Dedifferentiated amniotic fluid mesenchymal stem cell (primary cell): Measurements from ENCODE around the gene IFT20.
"Not testable (repeated sequence)": the region's sequence is repeated elsewhere in the genome, so short reads cannot be mapped to it uniquely, and the experiment has no call there.

Source experiments
- DNase-seq: peaks from one replicate; pipeline ENCODE4 v3.0.0-alpha.2; 2016; ENCODE audit errors: extremely low spot score

IFT20 gene

DNA sequence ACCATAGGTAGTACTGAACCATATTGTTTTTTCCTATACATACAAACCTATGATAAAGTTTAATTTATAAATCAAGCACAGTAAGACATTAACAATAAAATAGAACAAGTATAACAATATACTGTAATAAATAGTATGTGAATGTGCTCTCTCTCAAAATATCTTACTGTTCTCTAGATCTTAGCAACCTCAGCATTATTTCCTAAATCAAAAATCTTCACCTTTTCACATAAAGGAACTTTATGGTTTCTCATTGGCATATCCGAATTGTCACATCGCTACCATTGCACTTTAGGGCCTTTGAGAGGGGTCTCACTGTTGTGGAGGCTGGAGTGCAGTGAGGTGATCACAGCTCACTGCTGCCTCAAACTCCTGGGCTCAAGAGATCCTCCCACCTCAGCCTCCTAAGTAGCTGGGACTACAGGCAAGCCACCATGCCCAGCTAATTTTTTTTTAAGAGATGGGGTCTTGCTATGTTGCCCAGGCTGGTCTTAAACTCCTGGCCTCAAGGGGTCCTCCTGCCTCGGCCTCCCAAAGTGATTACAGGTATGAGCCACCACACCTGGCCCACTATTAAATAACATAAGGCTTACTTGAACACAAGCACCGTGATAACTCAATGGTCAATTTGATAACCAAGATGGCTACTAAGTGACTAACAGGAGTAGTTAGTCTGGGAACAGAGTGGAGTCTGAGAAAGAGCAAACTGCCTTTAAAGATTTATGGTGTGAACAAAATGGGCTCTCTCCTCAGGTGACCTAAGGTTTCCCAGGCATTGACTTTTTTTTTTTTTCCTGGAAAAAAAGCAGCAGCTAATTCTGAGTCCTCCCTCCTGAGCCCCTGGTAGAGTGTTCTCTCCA lies 19.2 kb downstream of the IFT20 start:
- no peak for DNase-seq

DNA sequence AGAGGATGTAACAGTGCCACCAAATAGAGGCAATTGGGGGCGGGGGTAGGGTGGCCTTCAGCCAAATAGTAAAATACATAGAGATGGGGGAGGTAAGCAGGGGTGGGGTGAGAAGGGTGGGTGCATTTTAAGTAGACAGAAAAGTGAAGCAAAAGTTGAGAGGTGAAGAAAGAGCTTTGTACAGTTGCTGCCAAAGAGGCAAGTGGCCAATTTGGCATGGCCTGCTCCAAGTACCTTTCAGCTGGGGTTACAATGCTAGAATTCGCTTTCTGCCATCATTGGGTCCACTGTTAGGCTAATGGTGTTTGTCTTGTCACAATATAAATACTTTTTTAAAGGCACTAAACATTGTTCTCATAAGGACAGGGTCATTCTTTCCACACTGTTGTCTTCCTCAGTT lies 21.4 kb downstream of the IFT20 start:
- DNase-seq: no peak

DNA sequence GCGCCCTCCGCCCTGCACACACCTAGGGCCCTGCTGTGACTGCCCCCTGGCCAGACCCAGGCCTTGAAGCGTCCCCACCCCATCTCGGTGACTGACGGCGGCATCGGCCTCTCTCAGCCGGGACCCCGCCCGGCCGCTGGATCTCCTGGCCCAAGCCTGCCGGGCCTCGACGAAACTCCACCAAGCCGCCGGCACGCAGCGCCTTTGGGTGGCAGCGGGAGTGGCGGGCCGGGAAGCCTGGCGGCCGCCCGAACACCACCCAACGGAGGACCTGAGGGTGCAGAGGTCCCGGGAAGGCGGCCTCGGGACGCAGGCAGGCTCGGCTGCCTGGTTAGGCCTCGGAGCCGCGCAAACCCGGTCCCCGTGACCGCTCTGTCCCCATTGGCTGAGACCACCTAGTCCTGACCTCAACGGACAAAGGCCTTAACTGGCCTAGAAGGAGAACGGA lies 28.3 kb downstream of the IFT20 start:
- no peak for DNase-seq

DNA sequence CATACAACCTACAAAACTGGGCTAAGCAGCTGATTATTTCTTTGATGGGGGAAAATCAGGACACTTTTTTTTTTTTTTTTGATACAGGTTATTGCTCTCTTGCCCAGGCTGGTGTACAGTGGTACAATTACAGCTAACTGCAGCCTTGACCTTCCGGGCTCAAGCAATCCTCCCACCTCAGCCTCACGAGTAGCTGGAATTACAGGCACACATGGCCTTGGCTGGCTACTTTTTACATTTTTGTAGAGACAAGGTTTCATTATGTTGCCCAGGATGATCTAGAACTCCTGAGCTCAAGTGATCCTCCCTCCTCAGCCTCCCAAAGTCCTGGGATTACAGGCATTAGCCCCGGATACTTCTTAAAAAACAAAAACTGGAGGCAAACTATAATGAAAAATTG lies 36.8 kb downstream of the IFT20 start:
- DNase-seq: no peak

DNA sequence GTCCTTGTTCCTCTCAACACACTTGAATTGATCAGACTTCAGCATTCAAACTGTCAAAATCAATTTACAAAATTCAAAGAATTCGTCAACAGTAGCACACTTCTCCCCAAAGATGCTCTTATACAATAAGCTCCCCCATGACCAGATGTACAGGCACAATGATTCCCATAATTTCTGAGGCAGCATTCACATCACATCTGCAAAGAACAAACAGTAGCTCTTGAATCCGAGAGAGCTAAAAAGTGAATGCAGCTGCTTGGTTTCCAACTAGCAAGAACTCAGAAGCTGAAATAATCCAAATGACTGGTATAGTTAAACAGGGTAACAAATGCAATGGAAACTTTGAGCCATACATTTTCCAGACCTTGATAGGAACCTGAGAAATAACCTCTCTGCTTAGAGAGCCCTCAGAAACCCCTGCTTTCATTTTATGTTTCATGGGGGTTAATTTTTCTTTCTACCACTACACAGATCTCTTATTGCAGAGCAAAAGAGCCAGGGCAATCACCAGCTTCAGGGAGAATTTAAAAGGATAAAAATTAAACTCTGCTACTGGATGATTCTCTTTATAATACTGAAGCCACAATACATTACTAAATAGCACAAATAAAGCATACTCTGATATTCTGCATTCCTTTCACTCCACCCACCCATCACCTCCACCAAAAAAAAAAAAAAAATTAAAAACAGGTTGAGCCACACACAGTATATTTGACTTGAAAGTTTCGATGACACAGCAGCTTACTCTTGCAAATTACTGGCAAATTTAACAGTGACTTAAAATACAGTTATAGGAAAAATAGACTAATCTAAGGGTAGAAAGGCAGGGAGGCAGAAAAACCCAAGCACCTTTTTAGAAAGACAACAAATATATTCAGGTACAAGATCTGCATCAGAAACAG lies 39.3 kb downstream of the IFT20 start:
- DNase-seq: no peak

DNA sequence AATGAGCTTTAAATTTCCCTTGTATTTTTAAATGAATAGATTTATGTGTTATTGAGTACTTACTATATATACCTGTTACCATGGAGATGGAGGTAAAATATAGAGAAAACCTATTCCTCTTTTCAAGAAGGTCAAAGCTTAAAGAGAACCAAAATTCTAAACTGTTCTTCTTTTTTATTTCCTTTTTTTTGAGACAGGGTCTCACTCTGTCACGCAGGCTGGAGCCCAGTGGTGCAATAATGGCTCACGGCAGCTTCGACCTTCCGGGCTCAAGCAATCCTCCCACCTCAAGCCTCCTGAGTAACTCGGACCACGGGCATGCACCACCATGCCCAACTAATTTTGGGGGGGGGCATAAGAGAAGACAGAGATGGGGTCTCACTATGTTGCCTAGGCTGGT lies 41.3 kb downstream of the IFT20 start:
- no peak for DNase-seq

DNA sequence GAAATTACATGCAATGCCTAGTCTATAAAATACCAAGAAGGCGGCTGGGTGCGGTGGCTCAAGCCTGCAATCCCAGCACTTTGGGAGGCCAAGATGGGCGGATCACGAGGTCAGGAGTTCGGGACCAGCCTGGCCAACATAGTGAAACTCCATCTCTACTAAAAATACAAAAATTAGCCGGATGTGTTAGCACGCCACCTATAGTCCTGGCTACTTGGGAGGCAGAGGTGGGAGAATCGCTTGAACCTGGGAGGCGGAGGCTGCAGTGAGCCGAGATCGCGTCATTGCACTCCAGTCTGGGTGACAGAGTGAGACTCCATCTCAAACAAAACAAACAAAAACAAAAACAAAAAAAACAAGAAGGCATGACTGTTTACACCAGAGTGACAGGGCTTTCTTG lies 42.4 kb downstream of the IFT20 start:
- not testable (repeated sequence) for DNase-seq

DNA sequence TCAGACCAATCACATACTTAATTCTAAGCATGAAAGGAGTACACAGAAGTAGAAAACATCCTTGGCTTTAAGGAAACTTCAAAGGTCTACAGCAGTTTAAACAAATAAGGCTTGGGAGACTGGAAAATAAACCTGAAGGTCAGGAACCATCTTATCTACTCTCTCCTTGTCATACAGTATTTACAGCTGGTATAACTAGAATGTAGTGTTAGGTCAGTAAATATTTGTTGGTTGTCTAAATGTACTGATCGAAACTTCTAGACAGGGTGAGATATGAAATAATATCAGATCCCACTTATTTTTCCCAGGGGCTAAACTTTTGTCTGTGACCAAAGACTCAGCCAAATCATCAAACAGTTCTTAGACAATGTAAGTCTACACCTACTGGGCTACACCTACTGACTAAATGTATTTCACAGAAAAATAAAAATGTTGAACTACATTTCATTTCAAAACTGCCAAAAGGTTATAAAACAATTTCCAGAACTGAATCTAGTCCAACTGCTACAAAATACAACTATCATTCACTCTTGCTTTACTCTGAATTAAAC lies 43.4 kb downstream of the IFT20 start:
- no peak for DNase-seq

DNA sequence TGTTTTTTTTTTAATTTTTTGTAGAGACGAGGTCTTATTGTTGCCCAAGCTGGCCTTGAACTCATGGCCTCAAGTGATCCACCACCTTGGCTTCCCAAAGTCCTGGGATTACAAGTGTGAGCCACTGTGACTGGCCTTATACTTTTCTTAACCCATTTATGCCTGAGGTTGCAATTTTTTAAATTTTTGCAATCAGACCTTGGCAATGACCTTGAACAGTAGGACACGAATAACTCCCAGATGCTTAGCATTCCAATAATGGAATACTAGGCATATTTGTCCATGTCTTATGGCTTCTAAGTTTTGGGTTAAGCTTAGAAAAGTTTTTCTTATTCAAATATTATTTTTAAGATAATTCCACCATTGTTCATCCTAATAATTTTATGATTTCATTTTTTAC lies 44.6 kb downstream of the IFT20 start:
- no peak for DNase-seq

DNA sequence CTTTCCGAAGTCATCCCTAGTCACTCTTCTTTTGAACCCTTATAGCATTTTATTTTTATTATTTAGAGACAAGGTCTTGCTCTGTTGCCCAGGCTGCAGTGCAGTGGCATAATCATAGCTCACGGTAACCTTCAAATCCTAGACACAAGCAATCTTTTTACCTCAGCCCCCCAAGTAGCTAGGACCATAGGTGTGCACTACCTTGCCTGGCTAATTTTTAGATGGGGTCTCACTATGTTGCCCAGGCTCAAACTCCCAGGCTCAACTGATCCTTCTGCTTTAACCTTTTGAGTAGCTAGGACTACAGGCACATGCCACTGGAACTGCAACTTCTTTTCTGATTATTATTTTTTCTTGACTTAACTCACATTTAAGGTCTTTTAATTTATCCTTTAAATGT lies 49.3 kb downstream of the IFT20 start:
- DNase-seq: no peak

DNA sequence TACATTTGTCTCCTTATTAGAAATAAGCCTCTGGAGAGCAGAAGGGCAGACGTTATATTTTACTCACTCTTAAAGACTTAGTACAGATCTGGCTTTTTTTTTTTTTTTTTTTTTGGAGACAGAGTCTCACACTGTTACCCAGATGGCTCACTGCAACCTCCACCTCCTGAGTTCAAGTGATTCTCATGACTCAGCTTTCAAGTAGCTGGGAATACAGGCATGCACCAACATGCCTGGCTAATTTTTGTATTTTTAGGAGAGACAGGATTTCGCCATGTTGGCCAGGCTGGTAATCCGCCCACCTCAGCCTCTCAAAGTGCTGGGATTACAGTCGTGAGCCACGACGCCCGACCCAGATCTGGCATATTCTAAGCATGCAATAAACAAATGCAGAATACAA lies 52.7 kb downstream of the IFT20 start:
- peak; percentile 53 for DNase-seq

DNA sequence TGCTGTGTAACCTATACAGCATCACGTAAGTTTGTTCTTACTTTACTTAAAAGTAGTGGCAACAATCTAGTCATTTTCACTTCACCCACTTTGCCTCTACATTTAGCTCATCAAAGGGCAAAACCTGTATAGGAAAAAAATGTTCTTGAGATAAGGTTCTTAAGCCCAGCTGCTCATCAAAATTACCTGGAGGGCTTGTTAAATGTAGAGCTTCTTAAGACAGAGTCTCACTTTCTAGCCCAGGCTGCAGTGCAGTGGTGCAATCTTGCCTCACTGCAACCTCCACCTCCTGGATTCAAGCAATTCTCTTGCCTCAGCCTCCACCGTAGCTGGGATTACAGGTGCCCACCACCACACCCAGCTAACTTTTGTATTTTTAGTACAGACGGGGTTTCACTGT lies 54.4 kb downstream of the IFT20 start:
- no peak for DNase-seq

DNA sequence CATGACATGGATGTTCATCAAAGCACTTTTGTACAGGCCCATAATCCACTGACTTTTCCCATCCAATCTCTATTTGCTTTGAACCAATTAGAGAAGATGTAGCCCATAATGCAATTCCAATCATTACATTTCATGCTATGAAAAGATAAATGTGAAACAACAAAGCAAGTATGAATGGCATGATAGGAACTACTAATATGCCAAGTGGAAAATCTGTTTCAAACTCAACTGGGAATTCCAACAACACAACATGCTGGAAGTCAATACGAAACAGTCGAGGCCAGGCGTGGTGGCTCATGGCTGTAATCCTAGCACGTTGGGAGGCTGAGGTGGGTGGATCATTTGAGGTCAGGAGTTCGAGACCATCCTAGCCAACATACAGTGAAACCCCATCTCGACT lies 55.9 kb downstream of the IFT20 start:
- no peak for DNase-seq
